Left ventricle myocardium superior (tissue), 1 donor: ENCODE results near the gene DOCK6. TPM values are rescaled to one million over a fixed set of nuclear protein-coding genes. Genes with fewer than 3 reads are reported as not detected.

ENCODE experiments used
- ATAC-seq: fragments of 200-7000 bp; cut with Tn5 transposase; one replicate; pipeline ENCODE4 v1.9.1; 2020; ENCODE audit warnings: mild to moderate bottlenecking, moderate library complexity
- DNase-seq: peaks from one replicate; pipeline ENCODE4 v3.0.0-alpha.2; 2020
- intact Hi-C: fragments of 100-400 bp; cut with micrococcal nuclease; formaldehyde crosslinking; loops from one replicate; pipeline ENCODE4 v1.11.0; 2022
- long read RNA-seq: library from polyadenylated mRNA; unstranded; transcript quantifications from one replicate; pipeline ENCODE4 v2.0.0, GENCODE V29; 2021
- total RNA-seq: library from RNA; stranded (reverse); fragmentation: NEBNext Ultra II Directional; extraction: Animal tissue kit (Norgen Biotek cat#: 25700); gene quantifications from one replicate; pipeline ENCODE4 v1.2.1, GENCODE V29; 2021
- donor health status: DM: no; HTN: yes; CAD: no; lungs with severe emphysema.

The DOCK6 gene, protein sequence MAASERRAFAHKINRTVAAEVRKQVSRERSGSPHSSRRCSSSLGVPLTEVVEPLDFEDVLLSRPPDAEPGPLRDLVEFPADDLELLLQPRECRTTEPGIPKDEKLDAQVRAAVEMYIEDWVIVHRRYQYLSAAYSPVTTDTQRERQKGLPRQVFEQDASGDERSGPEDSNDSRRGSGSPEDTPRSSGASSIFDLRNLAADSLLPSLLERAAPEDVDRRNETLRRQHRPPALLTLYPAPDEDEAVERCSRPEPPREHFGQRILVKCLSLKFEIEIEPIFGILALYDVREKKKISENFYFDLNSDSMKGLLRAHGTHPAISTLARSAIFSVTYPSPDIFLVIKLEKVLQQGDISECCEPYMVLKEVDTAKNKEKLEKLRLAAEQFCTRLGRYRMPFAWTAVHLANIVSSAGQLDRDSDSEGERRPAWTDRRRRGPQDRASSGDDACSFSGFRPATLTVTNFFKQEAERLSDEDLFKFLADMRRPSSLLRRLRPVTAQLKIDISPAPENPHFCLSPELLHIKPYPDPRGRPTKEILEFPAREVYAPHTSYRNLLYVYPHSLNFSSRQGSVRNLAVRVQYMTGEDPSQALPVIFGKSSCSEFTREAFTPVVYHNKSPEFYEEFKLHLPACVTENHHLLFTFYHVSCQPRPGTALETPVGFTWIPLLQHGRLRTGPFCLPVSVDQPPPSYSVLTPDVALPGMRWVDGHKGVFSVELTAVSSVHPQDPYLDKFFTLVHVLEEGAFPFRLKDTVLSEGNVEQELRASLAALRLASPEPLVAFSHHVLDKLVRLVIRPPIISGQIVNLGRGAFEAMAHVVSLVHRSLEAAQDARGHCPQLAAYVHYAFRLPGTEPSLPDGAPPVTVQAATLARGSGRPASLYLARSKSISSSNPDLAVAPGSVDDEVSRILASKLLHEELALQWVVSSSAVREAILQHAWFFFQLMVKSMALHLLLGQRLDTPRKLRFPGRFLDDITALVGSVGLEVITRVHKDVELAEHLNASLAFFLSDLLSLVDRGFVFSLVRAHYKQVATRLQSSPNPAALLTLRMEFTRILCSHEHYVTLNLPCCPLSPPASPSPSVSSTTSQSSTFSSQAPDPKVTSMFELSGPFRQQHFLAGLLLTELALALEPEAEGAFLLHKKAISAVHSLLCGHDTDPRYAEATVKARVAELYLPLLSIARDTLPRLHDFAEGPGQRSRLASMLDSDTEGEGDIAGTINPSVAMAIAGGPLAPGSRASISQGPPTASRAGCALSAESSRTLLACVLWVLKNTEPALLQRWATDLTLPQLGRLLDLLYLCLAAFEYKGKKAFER (N-terminal part only)
- total RNA-seq, result 39.6 TPM
- long read RNA-seq, partial matches to known transcripts, result 8 of 26 reads
- long read RNA-seq, other reads (novel, unspliced or antisense), result 18 of 26 reads

DNA sequence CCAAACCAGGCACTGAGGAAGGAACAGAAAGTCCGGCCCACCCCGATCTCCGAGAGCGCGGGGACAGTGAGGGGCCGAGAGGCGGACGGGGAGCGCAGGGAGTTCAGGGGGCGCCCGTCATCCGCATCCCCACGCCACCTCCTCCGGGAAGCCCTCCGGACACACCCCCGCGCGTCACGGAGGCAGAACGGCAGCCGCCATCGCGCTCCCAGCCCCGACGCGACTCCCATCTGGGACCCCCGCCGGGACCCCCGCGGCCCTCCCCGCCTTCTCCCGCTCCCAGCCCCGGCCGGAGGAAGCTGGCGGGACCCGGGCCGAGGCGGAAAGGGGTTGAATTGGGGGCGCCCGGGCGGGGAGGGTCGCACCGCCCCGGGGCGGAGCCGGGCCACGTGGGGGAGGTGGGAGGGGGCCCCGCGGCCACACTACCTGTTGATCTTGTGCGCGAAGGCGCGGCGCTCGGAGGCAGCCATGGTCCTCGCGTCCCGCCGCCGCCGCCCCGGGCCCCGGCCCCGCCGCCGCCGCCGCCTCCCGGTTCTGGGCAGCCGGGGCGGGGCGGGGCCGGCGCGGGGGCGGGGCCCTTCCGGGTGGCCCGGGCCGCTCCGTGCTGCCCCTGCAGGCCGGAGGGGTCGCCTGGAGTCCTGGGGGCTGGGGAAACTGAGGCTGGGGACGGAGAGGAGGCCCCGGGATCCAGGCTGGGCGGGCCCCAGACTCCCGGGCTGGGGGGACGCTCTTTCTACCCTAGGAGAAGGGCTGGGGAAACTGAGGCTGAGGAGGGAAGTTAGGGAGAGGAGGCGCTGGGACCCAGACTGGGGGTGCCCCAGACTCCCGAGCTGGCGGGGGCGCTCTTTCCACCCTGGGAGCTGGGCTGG lies at the start of gene DOCK6:
Gene DOCK6 (minus strand): TSS at position 554 of the 869 bp plus-strand sequence. CDS start 84 bp downstream, at position 470.
- DNase-seq, result peak; percentile 76
- peak; percentile 70 for ATAC-seq
- intact Hi-C loops, result no loop called here

GRCh38 chr19:11306337-11306736 lies 44.0 kb upstream of the DOCK6 start:
- DNase-seq, result no peak
- ATAC-seq, result no peak
- intact Hi-C loops, result no loop called here

GRCh38 chr19:11304936-11305335 lies 42.6 kb upstream of the DOCK6 start:
- ATAC-seq (no peak), DNase-seq (no peak)
- intact Hi-C loops, result no loop called here

DNA sequence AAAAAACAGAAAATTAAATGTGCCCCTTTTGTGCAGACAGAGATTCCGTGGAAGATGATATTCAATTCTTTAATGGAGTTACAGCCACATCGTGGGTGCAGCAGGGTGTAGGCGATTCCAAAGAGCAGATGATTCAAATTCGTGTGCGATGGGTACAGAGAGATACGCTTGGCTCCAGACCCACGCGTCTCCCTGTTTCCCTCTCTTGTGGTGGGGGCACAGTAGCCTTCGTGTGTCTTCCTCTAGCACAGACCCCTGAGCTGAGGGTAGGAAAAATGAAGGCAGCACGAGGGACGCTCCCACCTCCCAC lies 38.4 kb upstream of the DOCK6 start:
- ATAC-seq (no peak), DNase-seq (no peak)
- intact Hi-C loops, result no loop called here

DNA sequence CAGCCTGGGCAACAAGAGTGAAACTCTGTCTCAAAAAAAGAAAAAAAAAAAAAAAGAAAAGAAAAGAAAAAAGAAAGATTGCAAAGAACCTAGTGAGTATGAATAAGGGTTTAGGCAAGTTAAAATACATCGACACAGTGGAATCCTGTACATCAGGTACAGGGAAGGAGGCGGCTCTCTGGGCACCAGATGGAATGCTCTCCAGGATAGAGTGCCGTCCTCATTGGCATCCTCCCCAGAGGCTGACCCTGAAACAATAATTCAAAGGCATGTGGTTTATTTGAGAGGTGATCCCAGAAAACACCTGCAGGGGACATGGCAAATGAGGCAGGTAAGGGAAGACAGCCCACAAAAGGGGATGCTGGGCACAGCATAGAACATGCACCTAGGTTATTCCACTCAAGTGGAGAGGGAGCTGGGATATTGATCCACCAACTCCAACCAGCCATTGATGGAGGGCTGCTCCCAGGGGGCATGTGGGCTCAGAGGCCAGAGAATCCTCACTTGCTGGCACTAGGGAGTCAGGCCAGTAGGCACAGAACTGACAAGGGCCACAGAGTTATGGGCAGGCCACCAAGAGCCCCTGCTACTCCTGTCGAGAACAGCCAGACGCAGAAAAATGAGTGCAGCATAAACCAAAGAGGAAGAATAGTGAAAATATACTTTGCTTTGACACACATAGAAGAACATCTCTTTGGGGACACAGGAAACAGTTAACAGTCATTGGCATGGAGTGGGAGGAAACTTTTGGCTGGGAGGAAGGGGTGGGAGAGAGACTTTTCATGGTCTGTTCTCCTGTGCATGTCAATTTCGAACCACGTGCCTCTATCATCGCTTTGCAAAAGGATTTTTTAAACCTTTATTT lies 37.9 kb upstream of the DOCK6 start:
- DNase-seq, result no peak
- intact Hi-C loops, result no loop called here

DNA sequence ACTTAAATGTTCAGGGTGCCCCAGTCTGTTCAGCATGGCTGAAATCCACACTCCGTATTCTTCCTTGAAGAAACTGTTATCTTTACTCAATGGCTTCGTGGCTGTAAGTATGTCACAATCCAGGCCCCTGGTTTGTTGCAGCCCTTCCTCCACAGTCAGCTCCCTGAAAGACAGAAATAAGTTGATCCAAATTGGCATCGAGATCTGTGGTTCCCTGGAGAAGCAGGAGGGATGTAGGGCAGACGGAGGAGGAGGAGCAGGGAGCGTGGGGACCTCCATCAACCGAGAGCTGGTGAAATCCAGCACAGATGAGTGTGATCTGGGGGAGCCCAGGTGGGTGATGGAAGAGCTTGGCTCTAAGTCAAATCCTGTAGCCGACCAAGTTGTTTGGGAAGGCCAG lies 33.9 kb upstream of the DOCK6 start:
- intact Hi-C loops, result no loop called here
- peak; percentile 45 for ATAC-seq
- no peak for DNase-seq

More for the DNA sequence above, 37.9 kb upstream of the DOCK6 start:
- ATAC-seq, result no peak

- DNase-seq, result no peak
- ATAC-seq, result no peak
- intact Hi-C loops, result no loop called here
These were observed 33.4 kb upstream of the DOCK6 start, which contains the start of gene TSPAN16 for GRCh38 chr19:11295665-11296245. TSPAN16 (plus strand) TSS chr19:11296160; CDS start chr19:11296298, 138 bp downstream.

GRCh38 chr19:11295180-11295579 lies 32.9 kb upstream of the DOCK6 start:
- ATAC-seq (no peak), DNase-seq (no peak)
- intact Hi-C loops, result no loop called here

- peak; percentile 98 for ATAC-seq
- intact Hi-C loops, result no loop called here
- DNase-seq, result peak; percentile 98
These were observed 31.4 kb upstream of the DOCK6 start for GRCh38 chr19:11293433-11294389.

- ATAC-seq (no peak), DNase-seq (no peak)
- intact Hi-C loops, result no loop called here
These were observed 29.7 kb upstream of the DOCK6 start for GRCh38 chr19:11291991-11292390.

GRCh38 chr19:11291415-11291814 lies 29.1 kb upstream of the DOCK6 start:
- intact Hi-C loops, result no loop called here
- no peak for DNase-seq
- no peak for ATAC-seq

- DNase-seq (no peak), ATAC-seq (no peak)
- intact Hi-C loops, result no loop called here
These were observed 27.9 kb upstream of the DOCK6 start for GRCh38 chr19:11290256-11290655.

DNA sequence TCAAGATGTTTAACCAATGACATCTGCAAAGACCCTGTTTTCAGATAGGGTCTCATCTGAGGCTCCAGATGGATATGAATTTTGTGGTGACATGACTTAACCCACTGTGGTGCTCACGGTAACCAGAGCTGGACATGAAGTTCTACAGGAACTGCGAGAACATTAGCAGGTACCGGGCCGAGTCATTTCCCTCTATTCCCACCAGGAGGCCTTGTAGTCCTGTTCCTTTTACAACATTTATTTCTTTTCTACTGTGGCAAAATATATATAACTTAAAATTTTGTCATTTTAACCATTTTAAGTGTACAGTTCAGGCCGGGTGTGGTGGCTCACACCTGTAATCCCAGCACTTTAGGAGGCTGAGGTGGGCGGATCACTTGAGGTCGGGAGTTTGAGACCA lies 26.0 kb upstream of the DOCK6 start:
- no peak for DNase-seq
- intact Hi-C loops, result no loop called here
- no peak for ATAC-seq

DNA sequence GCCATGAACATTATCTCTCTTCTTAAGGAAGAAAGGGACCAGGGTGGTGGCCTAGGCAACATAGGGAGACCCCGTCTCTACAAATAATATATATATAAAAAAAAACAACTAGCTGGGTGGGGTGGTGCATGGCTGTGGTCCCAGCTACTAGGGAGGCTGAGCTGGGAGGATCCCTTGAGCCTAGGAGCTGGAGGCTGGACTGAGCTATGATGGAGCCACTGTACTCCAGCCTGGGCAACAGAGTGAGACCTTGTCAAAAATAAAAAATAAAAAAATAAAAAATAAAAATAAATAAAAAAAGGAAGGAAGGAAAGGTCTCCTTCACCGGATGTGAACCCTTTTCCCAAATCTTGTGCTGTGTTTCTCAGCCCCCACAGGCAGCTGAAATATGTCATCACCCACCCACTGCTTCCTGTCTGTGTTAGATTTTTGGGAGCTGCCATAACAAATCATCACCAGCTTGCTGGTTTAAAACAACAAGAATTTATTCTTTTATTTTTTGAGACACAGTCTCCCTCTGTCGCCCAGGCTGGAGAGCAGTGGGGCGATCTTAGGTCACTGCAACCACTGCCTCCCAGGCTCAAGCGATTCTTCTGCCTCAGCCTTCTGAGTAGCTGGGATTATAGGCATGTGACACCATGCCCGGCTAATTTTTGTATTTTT lies 24.1 kb upstream of the DOCK6 start:
- intact Hi-C loops, result no loop called here
- DNase-seq (peak; percentile 44), ATAC-seq (peak; percentile 87)

GRCh38 chr19:11284515-11284914 lies 22.2 kb upstream of the DOCK6 start:
- DNase-seq, result no peak

More at GRCh38 chr19:11284515-11284914, 22.2 kb upstream of the DOCK6 start:
- ATAC-seq, result no peak
- intact Hi-C loops, result no loop called here
